HepG2 (cell line): ENCODE data around the gene COL25A1.

ENCODE experiments used
- EP300 ChIP-seq, 3 experiments: sonication (generic) in 1 of 3; formaldehyde crosslinking in 1 of 3; IDR thresholded peaks; 2 replicates each; pipeline versions ENCODE4 v1.5.1 to v1.6.1; 2011 to 2020; ENCODE audit warnings: low read depth in 2 of 3, low read length in 2 of 3, borderline replicate concordance in 1 of 3, improper control_type of control experiment in 1 of 3, mild to moderate bottlenecking in 1 of 3, missing genetic modification reagents in 1 of 3, moderate library complexity in 1 of 3
- ERF ChIP-seq: IDR thresholded peaks from 2 replicates; pipeline ENCODE4 v1.6.1; 2018; ENCODE audit warnings: missing biosample characterization, missing genetic modification reagents
- JUND ChIP-seq: sonication (generic); formaldehyde crosslinking; IDR thresholded peaks from 2 replicates; pipeline ENCODE4 v1.8.0; 2022; ENCODE audit warnings: mild to moderate bottlenecking, missing genetic modification reagents
- KDM1A ChIP-seq: IDR thresholded peaks from 2 replicates; pipeline ENCODE4 v1.6.1; 2016; ENCODE audit warnings: missing compliant biosample characterization
- NFRKB ChIP-seq: fragments of 450-650 bp; IDR thresholded peaks from 2 replicates; pipeline ENCODE4 v1.6.1; 2017
- PHF21A ChIP-seq: sonication (generic); formaldehyde crosslinking; IDR thresholded peaks from 2 replicates; pipeline ENCODE4 v1.5.0; 2020; ENCODE audit warnings: mild to moderate bottlenecking, missing genetic modification reagents
- RFX5 ChIP-seq: IDR thresholded peaks from 2 replicates; pipeline ENCODE4 v1.6.1; 2011; ENCODE audit warnings: low read depth, low read length, improper control_type of control experiment
- SSRP1 ChIP-seq: IDR thresholded peaks from 2 replicates; pipeline ENCODE4 v1.6.1; 2016; ENCODE audit warnings: control low read depth
- ZNF776 ChIP-seq: sonication (generic); formaldehyde crosslinking; IDR thresholded peaks from 2 replicates; pipeline ENCODE4 v1.4.0; 2020; ENCODE audit warnings: mild to moderate bottlenecking, missing genetic modification reagents
- TF ChIP-seq, protein P1 (sequence below): sonication (generic); formaldehyde crosslinking; IDR thresholded peaks from 2 replicates; pipeline ENCODE4 v1.5.0; 2020; ENCODE audit warnings: mild to moderate bottlenecking, missing genetic modification reagents, moderate library complexity
- TF ChIP-seq, protein P2 (sequence below): sonication (generic); formaldehyde crosslinking; IDR thresholded peaks from 2 replicates; pipeline ENCODE4 v1.4.0; 2020; ENCODE audit warnings: missing genetic modification reagents
- TF ChIP-seq, protein P3 (sequence below): sonication (generic); formaldehyde crosslinking; IDR thresholded peaks from 2 replicates; pipeline ENCODE4 v1.4.0; 2020; ENCODE audit warnings: missing genetic modification reagents, mild to moderate bottlenecking, borderline replicate concordance

DNA sequence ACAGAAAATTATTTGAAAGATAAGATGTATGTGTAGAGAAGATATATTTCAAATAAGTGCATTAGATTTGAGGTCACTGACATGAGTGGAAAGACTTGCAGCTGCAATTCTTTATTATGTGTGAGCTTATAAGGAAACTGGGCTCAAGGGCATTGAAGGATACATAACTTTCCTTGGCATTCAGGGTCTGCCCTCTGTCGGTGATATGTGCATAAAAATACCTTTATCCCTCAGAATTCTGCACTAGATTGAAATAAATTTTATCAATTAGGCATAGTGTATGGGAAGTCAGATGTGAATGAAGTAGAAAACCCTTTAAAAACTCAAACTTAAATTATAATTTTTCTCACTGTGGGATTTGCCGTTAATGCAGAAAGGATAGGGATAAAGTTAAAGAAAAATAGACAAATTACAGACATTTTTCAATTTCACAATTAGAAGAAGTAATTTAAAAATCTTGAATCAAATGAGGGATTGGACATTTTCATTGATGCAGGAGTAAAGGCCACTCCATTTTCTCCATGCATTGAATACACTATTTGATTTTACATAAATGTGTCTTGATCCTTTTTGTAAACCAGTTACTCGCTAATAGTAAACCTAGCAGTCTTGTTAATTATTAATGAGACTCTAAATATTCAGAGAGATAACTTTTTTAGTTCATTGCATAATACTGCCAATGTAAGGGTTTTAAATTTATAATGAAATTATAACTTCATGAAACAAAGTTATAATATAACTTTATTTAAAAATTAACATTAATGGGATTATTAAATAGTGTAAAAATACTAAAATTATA lies 518.6 kb downstream of the COL25A1 start:
- TF ChIP-seq, protein P1, sequence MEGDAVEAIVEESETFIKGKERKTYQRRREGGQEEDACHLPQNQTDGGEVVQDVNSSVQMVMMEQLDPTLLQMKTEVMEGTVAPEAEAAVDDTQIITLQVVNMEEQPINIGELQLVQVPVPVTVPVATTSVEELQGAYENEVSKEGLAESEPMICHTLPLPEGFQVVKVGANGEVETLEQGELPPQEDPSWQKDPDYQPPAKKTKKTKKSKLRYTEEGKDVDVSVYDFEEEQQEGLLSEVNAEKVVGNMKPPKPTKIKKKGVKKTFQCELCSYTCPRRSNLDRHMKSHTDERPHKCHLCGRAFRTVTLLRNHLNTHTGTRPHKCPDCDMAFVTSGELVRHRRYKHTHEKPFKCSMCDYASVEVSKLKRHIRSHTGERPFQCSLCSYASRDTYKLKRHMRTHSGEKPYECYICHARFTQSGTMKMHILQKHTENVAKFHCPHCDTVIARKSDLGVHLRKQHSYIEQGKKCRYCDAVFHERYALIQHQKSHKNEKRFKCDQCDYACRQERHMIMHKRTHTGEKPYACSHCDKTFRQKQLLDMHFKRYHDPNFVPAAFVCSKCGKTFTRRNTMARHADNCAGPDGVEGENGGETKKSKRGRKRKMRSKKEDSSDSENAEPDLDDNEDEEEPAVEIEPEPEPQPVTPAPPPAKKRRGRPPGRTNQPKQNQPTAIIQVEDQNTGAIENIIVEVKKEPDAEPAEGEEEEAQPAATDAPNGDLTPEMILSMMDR (CRISPR knock-in tag), result peak; percentile 48
- TF ChIP-seq, protein P2, sequence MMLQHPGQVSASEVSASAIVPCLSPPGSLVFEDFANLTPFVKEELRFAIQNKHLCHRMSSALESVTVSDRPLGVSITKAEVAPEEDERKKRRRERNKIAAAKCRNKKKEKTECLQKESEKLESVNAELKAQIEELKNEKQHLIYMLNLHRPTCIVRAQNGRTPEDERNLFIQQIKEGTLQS (CRISPR knock-in tag), result no peak
- TF ChIP-seq NFRKB (no peak), EP300 (IDR thresholded peaks at IDR 0.05; ENCODE audit: low read depth in 2 of 2, low read length in 2 of 2) (no peak), EP300 (CRISPR knock-in tag; IDR thresholded peaks at IDR 0.05; ENCODE audit: borderline replicate concordance) (no peak), ERF (CRISPR knock-in tag) (no peak), PHF21A (CRISPR knock-in tag) (no peak), JUND (CRISPR knock-in tag) (no peak), RFX5 (no peak), SSRP1 (no peak), ZNF776 (CRISPR knock-in tag) (no peak), KDM1A (CRISPR knock-in tag) (no peak)
- TF ChIP-seq, protein P3, sequence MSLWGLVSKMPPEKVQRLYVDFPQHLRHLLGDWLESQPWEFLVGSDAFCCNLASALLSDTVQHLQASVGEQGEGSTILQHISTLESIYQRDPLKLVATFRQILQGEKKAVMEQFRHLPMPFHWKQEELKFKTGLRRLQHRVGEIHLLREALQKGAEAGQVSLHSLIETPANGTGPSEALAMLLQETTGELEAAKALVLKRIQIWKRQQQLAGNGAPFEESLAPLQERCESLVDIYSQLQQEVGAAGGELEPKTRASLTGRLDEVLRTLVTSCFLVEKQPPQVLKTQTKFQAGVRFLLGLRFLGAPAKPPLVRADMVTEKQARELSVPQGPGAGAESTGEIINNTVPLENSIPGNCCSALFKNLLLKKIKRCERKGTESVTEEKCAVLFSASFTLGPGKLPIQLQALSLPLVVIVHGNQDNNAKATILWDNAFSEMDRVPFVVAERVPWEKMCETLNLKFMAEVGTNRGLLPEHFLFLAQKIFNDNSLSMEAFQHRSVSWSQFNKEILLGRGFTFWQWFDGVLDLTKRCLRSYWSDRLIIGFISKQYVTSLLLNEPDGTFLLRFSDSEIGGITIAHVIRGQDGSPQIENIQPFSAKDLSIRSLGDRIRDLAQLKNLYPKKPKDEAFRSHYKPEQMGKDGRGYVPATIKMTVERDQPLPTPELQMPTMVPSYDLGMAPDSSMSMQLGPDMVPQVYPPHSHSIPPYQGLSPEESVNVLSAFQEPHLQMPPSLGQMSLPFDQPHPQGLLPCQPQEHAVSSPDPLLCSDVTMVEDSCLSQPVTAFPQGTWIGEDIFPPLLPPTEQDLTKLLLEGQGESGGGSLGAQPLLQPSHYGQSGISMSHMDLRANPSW (CRISPR knock-in tag), result no peak
